ENCODE data around the gene POU4F3. TPM values are rescaled to one million over a fixed set of nuclear protein-coding genes. Genes with fewer than 3 reads are reported as not detected.

Gene POU4F3
- polyA plus RNA-seq, 4 donors, result 0.07 to 0.17 (median 0.10) TPM

DNA sequence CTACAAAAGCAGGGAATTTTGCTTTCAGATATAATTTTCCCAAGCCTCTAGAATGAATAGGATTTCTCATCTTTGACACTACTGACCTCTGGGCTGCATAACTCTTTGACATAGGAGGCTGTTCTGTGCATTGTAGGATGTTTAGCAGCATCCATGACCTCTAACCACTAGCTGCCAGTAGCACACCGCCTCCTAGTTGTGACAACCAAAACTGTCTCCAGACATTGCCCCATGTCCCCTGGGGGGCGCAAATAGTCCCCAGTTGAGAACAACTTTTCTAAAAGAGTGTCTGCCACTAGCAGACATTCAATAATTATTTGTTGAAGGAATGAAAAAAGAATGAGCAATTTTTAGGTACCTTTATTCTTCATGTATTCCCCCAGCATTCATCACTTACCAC lies 51.8 kb downstream of the POU4F3 start:
- DNase-seq (ENCODE audit: low read depth in 4 of 4, low spot score in 3 of 4), result no peak

Other genes starting within 250 kb of the POU4F3 start
- 1 to 10 TPM in 2 of 4 donors, under 1 TPM in 2; 0.62 to 2.6 (median 0.87) TPM for gene PLAC8L1, start 233.3 kb upstream of the POU4F3 start, polyA plus RNA-seq (ENCODE audit: insufficient read length in 4 of 4)
- gene LARS1, start 156.2 kb upstream of the POU4F3 start, polyA plus RNA-seq (ENCODE audit: insufficient read length in 4 of 4), result 100 to 1,000 TPM; 106 to 142 (median 136) TPM
- 10 to 100 TPM; 25.2 to 34.4 (median 29.7) TPM for gene RBM27, start 135.2 kb upstream of the POU4F3 start, polyA plus RNA-seq (ENCODE audit: insufficient read length in 4 of 4)
- gene TCERG1, start 108.5 kb downstream of the POU4F3 start, polyA plus RNA-seq (ENCODE audit: insufficient read length in 4 of 4), result 100 to 1,000 TPM in 3 of 4 donors, 10 to 100 TPM in 1; 88.7 to 148 (median 128) TPM
- not detected for gene GPR151, start 177.4 kb downstream of the POU4F3 start, polyA plus RNA-seq (ENCODE audit: insufficient read length in 4 of 4)

All from left renal pelvis (tissue), 4 donors.